Gastrocnemius medialis (tissue), 4 donors: Measurements from ENCODE around the gene PI16. TPM values are rescaled to one million over a fixed set of nuclear protein-coding genes. Genes with fewer than 3 reads are reported as not detected.

Experiments used
- ATAC-seq, 2 donors: fragments of 150-250 bp; one replicate each; pipeline ENCODE4 v1.9.1; 2016
- DNase-seq, 2 donors: peaks; one replicate each; pipeline ENCODE4 v3.0.0-alpha.2; 2019
- H3K27ac ChIP-seq, 4 donors: fragments of 200-600 bp; sonication (generic); 1 replicate in 1 of 4; 2 replicates in 3 of 4; pipeline ENCODE4 v1.5.1; 2016 to 2018; ENCODE audit warnings: mild to moderate bottlenecking in 2 of 4, moderate library complexity in 1 of 4
- H3K27me3 ChIP-seq, 3 donors: fragments of 200-600 bp; sonication (generic) in 2 of 3; 1 replicate in 1 of 3; 2 replicates in 2 of 3; pipeline versions ENCODE4 v1.5.1 to v1.6.0; 2016 to 2019; ENCODE audit warnings: mild to moderate bottlenecking in 1 of 3, moderate library complexity in 1 of 3
- H3K36me3 ChIP-seq, 2 donors: fragments of 200-600 bp; sonication (generic) in 1 of 2; one replicate each; pipeline ENCODE4 v1.5.1; 2017 to 2018
- H3K4me1 ChIP-seq, 2 donors: fragments of 200-600 bp; sonication (generic) in 1 of 2; one replicate each; pipeline ENCODE4 v1.5.1; 2016 to 2017; ENCODE audit warnings: mild to moderate bottlenecking in 2 of 2
- H3K4me3 ChIP-seq, 4 donors: fragments of 200-600 bp; sonication (generic) in 3 of 4; 1 replicate in 1 of 4; 2 replicates in 3 of 4; pipeline ENCODE4 v1.5.1; 2016 to 2019; ENCODE audit warnings: mild to moderate bottlenecking in 2 of 4
- H3K9me3 ChIP-seq, 3 donors: fragments of 200-600 bp; sonication (generic) in 2 of 3; 1 replicate in 1 of 3; 2 replicates in 2 of 3; pipeline ENCODE4 v1.5.1; 2016 to 2019
- CTCF ChIP-seq, 5 experiments: fragments of 450-650 bp in 3 of 5; fragments of 200-600 bp in 2 of 5; sonication (generic) in 2 of 5; IDR thresholded peaks in 4 of 5; conservative IDR thresholded peaks in 1 of 5; 1 replicate in 4 of 5; 2 replicates in 1 of 5; pipeline ENCODE4 v1.5.1; 2016 to 2019; ENCODE audit warnings: antibody characterized with exemption in 5 of 5, mild to moderate bottlenecking in 3 of 5, moderate library complexity in 3 of 5
- POLR2A ChIP-seq, 2 donors: fragments of 450-650 bp; IDR thresholded peaks; one replicate each; pipeline ENCODE4 v1.6.1; 2017; ENCODE audit warnings: antibody characterized with exemption in 2 of 2, mild to moderate bottlenecking in 2 of 2, moderate library complexity in 2 of 2
- in situ Hi-C, 4 donors: fragments of 200-750 bp; cut with MboI; loops; one replicate each; pipeline versions ENCODE4 v1.15.0 to v1.8.0; 2017; ENCODE audit warnings: low sequenced_read_pairs in 4 of 4
- intact Hi-C: fragments of 100-400 bp; cut with DNase I; formaldehyde crosslinking; loops from one replicate; pipeline ENCODE4 v1.15.1; 2023; ENCODE audit warnings: low total_unique reads
- total RNA-seq, 4 donors: library from RNA; depleted of rRNA; stranded (reverse); fragments of >200 nt; gene quantifications; one replicate each; pipeline versions ENCODE4 v1.1.0 to v1.2.3, GENCODE V29; 2016

The PI16 gene
- total RNA-seq, 4 donors from 2014 or later: 0.87 to 3.2 (median 2.5) TPM

DNA sequence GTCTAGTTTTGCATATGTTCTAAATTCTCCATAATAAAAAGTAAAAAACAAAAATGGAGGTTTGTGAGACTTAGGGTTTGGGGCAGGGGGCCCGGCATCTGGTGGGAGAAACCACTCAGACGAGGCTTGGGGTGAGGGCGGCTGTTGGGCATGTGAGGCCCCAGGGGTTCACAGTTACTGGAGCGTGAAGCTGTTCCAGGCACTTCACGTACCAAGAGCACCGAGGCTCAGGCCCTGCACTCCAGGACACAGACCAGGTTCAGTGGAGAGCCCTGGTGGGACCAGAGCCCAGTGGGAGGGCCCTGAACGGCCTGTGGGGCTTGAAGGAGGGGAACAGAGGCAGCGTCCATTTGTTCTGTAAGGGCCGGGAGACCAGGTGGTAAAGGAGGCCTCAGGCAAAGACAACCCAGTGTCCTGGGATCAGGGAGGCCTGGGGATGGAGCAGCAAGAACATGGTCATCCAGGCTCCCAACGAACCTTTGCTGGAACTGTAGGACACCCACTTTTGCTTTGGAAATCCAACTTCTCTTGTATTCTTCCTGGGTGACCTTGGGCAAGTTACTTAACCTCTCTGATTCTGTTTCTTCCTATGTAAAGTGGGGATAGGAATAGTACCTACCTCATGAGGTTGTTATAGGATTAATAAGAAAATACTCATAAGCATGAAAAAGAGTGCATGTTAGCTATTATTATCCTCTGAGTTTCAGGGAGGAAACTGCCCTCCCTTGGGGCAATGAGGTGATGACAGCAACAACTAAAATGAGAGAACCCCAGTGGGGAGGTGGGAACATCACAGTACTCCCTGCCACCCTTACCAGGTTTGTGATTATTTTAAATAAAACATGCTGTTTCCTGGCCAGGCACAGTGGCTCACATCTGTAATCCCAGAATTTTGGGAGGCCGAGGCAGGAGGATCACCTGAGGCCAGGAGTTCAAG, 49.8 kb downstream of the PI16 start:
- no peak for DNase-seq
- TF ChIP-seq POLR2A (IDR thresholded peaks at IDR 0.05) (no peak), CTCF (IDR thresholded peaks at IDR 0.05 in 4 of 5, conservative IDR thresholded peaks at IDR 0.05 in 1 of 5) (no peak)
- intact Hi-C loops (no loop called here), in situ Hi-C loops (loop anchor here in 3 of 4 donors (25.0 kb wide), 2 partner anchors 117 to 242 kb away; partner anchors contain the start of gene C6orf89 (in 1 of the 3))
- Histone ChIP-seq H3K36me3 (no peaks in the 10 kb centered on the region), H3K4me1 (peaks cover 0 to 1% of the 10 kb centered on the region in 2 donors), H3K4me3 (no peak overlapping the region), H3K27me3 (no peaks in the 10 kb centered on the region), H3K9me3 (no peaks in the 10 kb centered on the region), H3K27ac (no peak overlapping the region)
- ATAC-seq: no peak

- peak within 1 kb of the TSS in 1 of 4 donors; percentile 28 for H3K4me3 ChIP-seq
- in situ Hi-C loops: loop anchor here in 3 of 4 donors (25.0 kb wide), 2 partner anchors 118 to 243 kb away; partner anchors contain the start of gene C6orf89 (in 1 of the 3)
- no peak for ATAC-seq
- H3K36me3 ChIP-seq: no peaks in the 10 kb centered on the region
- no peak for TF ChIP-seq POLR2A (IDR thresholded peaks at IDR 0.05)
- no peak for TF ChIP-seq CTCF (IDR thresholded peaks at IDR 0.05 in 4 of 5, conservative IDR thresholded peaks at IDR 0.05 in 1 of 5)
- no peak for DNase-seq
- H3K4me1 ChIP-seq: no peaks in the 10 kb centered on the region
- no peaks in the 10 kb centered on the region for H3K27me3 ChIP-seq
- intact Hi-C loops: no loop called here
- H3K27ac ChIP-seq: no peak within 1 kb of the TSS
- H3K9me3 ChIP-seq: no peaks in the 10 kb centered on the region
Observed at GRCh38 chr6:37005061-37005810, 50.7 kb downstream of the PI16 start, which contains the start of gene FGD2. FGD2 (plus strand) TSS chr6:37005655; CDS start chr6:37005818, 163 bp downstream.

- TF ChIP-seq CTCF (IDR thresholded peaks at IDR 0.05 in 4 of 5, conservative IDR thresholded peaks at IDR 0.05 in 1 of 5) (no peak), POLR2A (IDR thresholded peaks at IDR 0.05) (no peak)
- intact Hi-C loops: no loop called here
- Histone ChIP-seq H3K4me1 (no peaks in the 10 kb centered on the region), H3K4me3 (peak overlapping the region in 1 of 4 donors; percentile 28), H3K27ac (no peak overlapping the region), H3K36me3 (no peaks in the 10 kb centered on the region), H3K27me3 (no peaks in the 10 kb centered on the region), H3K9me3 (no peaks in the 10 kb centered on the region)
- in situ Hi-C loops: loop anchor here in 3 of 4 donors (25.0 kb wide), 2 partner anchors 119 to 244 kb away; partner anchors contain the start of gene C6orf89 (in 1 of the 3)
- ATAC-seq (no peak), DNase-seq (no peak)
Observed at GRCh38 chr6:37005827-37006567, 51.5 kb downstream of the PI16 start.

DNA sequence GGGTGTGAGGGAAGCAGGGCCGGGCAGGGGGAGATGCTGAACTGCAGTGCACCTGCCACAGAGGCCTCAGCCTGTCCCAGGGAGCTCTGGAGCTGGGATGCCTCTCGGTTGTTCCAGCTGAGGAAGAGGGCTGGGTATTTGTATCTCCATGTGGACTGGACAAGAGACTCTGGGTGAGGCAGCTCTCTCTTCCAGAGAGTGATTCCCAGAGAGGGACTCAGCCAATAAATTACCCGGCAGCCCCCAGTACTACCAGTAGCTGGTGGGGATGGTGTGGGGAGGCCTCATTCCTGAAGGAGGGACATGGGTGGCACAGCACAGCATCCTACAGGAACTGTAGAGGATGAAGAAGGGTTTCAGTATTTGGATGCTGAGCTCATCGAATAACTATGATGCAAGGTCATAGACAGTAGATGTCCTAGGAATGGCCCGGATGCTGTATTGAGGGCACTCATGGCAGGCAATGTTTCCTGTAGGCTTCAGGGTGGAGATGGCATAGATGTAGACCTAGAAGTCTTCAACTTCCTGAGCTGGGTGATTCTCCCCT, 52.3 kb downstream of the PI16 start:
- intact Hi-C loops: no loop called here
- peak in 1 of 2 donors; percentile 11 for ATAC-seq
- H3K9me3 ChIP-seq: no peaks in the 10 kb centered on the region

More for the DNA sequence above, 52.3 kb downstream of the PI16 start:
- TF ChIP-seq CTCF (IDR thresholded peaks at IDR 0.05 in 4 of 5, conservative IDR thresholded peaks at IDR 0.05 in 1 of 5) (no peak), POLR2A (IDR thresholded peaks at IDR 0.05) (no peak)
- H3K4me3 ChIP-seq: peak overlapping the region in 1 of 4 donors; percentile 28
- in situ Hi-C loops: loop anchor here in 3 of 4 donors (25.0 kb wide), 2 partner anchors 120 to 245 kb away; partner anchors contain the start of gene C6orf89 (in 1 of the 3)
- no peaks in the 10 kb centered on the region for H3K27me3 ChIP-seq
- H3K36me3 ChIP-seq: no peaks in the 10 kb centered on the region
- no peak overlapping the region for H3K27ac ChIP-seq
- no peak for DNase-seq
- no peaks in the 10 kb centered on the region for H3K4me1 ChIP-seq
